Esophagus squamous epithelium (tissue), 5 donors: ENCODE data around the gene NAIP. TPM values are rescaled to one million over a fixed set of nuclear protein-coding genes. Genes with fewer than 3 reads are reported as not detected.
"Not testable (repeated sequence)": the region's sequence is repeated elsewhere in the genome, so short reads cannot be mapped to it uniquely, and the experiment has no call there.

ENCODE experiments used
- DNase-seq: peaks from one replicate; lab custom pipeline; 2025; lab: John Stamatoyannopoulos, UW
- H3K27ac ChIP-seq, 4 donors: fragments of 200-600 bp; sonication (generic); one replicate each; pipeline ENCODE4 v1.5.1; 2016 to 2019; ENCODE audit warnings: mild to moderate bottlenecking in 1 of 4
- H3K27me3 ChIP-seq, 4 donors: fragments of 200-600 bp; sonication (generic); 1 replicate in 3 of 4; 2 replicates in 1 of 4; pipeline versions ENCODE4 v1.5.1 to v1.6.0; 2017 to 2021; ENCODE audit warnings: antibody characterized with exemption in 1 of 4
- H3K36me3 ChIP-seq, 3 donors: fragments of 200-600 bp; sonication (generic); one replicate each; pipeline ENCODE4 v1.5.1; 2016 to 2019
- H3K4me1 ChIP-seq, 3 donors: fragments of 200-600 bp; sonication (generic); one replicate each; pipeline ENCODE4 v1.5.1; 2017 to 2019
- H3K4me3 ChIP-seq, 4 donors: fragments of 200-600 bp; sonication (generic); 1 replicate in 3 of 4; 2 replicates in 1 of 4; pipeline ENCODE4 v1.5.1; 2016 to 2019; ENCODE audit warnings: mild to moderate bottlenecking in 2 of 4, moderate library complexity in 1 of 4
- H3K9me3 ChIP-seq, 3 donors: fragments of 200-600 bp; sonication (generic); one replicate each; pipeline ENCODE4 v1.5.1; 2016 to 2019
- WGBS, 2 donors: methylation state at CpG; one replicate each; pipeline ENCODE4 v1.1.5; 2018; 5-methylcytosine and 5-hydroxymethylcytosine counted together
- intact Hi-C: fragments of 100-400 bp; cut with DNase I; formaldehyde crosslinking; loops from one replicate; pipeline ENCODE4 v1.15.0; 2022
- total RNA-seq, 4 donors: library from RNA; depleted of rRNA; stranded (reverse); fragments of >200 nt; gene quantifications; one replicate each; pipeline ENCODE4 v1.1.0, GENCODE V29; 2016
- donor health status: DM: yes; HTN: yes; CAD: no.

Gene NAIP
- total RNA-seq, 4 donors from 2014 or later, result 4.1 to 14.5 (median 6.8) TPM

DNA sequence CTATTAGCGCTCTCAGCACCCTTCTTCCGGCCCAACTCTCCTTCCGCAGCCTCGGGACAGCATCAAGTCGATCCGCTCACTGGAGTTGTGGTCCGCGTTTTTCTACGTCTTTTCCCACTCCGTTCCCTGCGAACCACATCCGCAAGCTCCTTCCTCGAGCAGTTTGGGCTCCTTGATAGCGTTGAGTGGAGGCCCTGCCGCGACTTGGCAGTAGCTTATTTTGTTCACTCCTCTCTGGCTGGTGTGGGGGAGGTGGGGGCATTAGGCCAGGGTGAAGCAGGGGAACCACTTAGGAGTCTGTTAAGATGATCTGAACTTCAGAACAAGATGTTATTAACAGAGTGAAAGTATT, 100.0 kb downstream of the NAIP start:
- H3K27me3 ChIP-seq, H3K4me3 ChIP-seq, H3K36me3 ChIP-seq, DNase-seq, H3K9me3 ChIP-seq, intact Hi-C loops, H3K27ac ChIP-seq, H3K4me1 ChIP-seq: not testable (repeated sequence)
- no CpG with 5 or more reads among the region's 16 CpGs for WGBS, 2 donors

Other genes with a start within 250 kb of the NAIP start
- 1 to 10 TPM in 2 of 4 donors, under 1 TPM in 2; 0.62 to 9.3 (median 3.4) TPM for gene SERF1A, start 124.7 kb downstream of the NAIP start, total RNA-seq
- 10 to 100 TPM; 13.1 to 43.1 (median 27.3) TPM for gene SMN1, start 100.3 kb downstream of the NAIP start, total RNA-seq
- gene GTF2H2, start 42.3 kb upstream of the NAIP start, total RNA-seq, result 10 to 100 TPM in 2 of 4 donors, 1 to 10 TPM in 2; 7.2 to 17.0 (median 11.2) TPM